ENCODE data around the gene TMA7. TPM values are rescaled to one million over a fixed set of nuclear protein-coding genes. Genes with fewer than 3 reads are reported as not detected.

TMA7 gene
- total and polyA plus RNA-seq, 2 of the 13 experiments (the other 11 are each of a cell fraction or from before 2014, with no cell fraction given): 100 to 486 TPM

DNA sequence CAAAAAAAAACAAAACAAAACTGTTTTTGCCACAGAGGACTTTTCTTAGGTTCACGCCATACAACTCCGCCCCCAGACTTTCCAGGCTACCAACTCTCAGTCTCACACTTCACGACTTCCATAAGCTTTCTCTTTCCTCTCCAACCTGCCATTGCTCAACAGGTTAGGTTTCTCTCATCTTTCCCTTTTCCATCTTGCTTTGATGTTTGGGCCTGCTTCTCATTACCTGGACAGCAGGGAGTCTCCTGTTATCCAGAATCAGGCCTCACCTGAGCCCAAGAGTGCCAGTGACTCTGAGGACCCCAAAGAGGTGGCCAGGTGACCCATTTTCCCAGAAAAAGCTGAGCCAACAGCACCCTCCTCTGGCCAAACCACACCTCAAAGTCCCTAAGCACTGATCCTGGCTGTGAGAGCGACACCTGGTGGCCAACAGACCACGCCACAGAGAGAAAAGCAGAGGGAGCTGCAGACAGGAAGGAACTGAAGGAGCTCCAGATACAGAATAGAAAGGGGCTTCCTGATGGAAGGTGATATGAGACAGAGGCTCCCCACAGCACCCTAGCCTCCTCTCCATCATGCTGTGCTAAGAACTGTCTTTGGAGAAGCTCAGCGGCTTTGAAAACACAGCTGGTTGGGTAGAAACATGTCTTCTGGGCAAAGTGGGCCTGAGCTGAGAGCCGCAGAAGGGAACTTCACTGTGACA lies 4.1 kb upstream of the TMA7 start (continued):
- TF ChIP-seq, protein P1, sequence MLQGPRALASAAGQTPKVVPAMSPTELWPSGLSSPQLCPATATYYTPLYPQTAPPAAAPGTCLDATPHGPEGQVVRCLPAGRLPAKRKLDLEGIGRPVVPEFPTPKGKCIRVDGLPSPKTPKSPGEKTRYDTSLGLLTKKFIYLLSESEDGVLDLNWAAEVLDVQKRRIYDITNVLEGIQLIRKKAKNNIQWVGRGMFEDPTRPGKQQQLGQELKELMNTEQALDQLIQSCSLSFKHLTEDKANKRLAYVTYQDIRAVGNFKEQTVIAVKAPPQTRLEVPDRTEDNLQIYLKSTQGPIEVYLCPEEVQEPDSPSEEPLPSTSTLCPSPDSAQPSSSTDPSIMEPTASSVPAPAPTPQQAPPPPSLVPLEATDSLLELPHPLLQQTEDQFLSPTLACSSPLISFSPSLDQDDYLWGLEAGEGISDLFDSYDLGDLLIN (CRISPR knock-in tag; IDR thresholded peaks at IDR 0.05; ENCODE audit: borderline replicate concordance): no peak
- TF ChIP-seq, protein P2, sequence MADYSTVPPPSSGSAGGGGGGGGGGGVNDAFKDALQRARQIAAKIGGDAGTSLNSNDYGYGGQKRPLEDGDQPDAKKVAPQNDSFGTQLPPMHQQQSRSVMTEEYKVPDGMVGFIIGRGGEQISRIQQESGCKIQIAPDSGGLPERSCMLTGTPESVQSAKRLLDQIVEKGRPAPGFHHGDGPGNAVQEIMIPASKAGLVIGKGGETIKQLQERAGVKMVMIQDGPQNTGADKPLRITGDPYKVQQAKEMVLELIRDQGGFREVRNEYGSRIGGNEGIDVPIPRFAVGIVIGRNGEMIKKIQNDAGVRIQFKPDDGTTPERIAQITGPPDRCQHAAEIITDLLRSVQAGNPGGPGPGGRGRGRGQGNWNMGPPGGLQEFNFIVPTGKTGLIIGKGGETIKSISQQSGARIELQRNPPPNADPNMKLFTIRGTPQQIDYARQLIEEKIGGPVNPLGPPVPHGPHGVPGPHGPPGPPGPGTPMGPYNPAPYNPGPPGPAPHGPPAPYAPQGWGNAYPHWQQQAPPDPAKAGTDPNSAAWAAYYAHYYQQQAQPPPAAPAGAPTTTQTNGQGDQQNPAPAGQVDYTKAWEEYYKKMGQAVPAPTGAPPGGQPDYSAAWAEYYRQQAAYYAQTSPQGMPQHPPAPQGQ (CRISPR knock-in tag; IDR thresholded peaks at IDR 0.05; ENCODE audit: borderline replicate concordance): no peak
- TF ChIP-seq ZNF598 (CRISPR knock-in tag; IDR thresholded peaks at IDR 0.05; ENCODE audit: borderline replicate concordance) (peak; percentile 73; the same call in 1 of the 2 replicates), CREBL2 (CRISPR knock-in tag; IDR thresholded peaks at IDR 0.05; ENCODE audit: borderline replicate concordance) (no peak), CBFB (CRISPR knock-in tag; IDR thresholded peaks at IDR 0.05) (0 out of 2 replicates have a peak, but pooled peaks have one; percentile 52), ZNF350 (CRISPR knock-in tag; IDR thresholded peaks at IDR 0.05; ENCODE audit: borderline replicate concordance, low read depth) (peak; percentile 68), ZNF772 (CRISPR knock-in tag; IDR thresholded peaks at IDR 0.05) (no peak), ZFAT (CRISPR knock-in tag; conservative IDR thresholded peaks at IDR 0.05) (no peak), SALL1 (CRISPR knock-in tag; IDR thresholded peaks at IDR 0.05) (peak; percentile 57), MZF1 (CRISPR knock-in tag; IDR thresholded peaks at IDR 0.05; ENCODE audit: borderline replicate concordance) (no peak), ZNF329 (CRISPR knock-in tag; IDR thresholded peaks at IDR 0.05; ENCODE audit: low read depth) (no peak), ZNF367 (CRISPR knock-in tag; IDR thresholded peaks at IDR 0.05; ENCODE audit: borderline replicate concordance) (no peak)
- TF ChIP-seq, protein P3, sequence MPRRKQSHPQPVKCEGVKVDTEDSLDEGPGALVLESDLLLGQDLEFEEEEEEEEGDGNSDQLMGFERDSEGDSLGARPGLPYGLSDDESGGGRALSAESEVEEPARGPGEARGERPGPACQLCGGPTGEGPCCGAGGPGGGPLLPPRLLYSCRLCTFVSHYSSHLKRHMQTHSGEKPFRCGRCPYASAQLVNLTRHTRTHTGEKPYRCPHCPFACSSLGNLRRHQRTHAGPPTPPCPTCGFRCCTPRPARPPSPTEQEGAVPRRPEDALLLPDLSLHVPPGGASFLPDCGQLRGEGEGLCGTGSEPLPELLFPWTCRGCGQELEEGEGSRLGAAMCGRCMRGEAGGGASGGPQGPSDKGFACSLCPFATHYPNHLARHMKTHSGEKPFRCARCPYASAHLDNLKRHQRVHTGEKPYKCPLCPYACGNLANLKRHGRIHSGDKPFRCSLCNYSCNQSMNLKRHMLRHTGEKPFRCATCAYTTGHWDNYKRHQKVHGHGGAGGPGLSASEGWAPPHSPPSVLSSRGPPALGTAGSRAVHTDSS (CRISPR knock-in tag; conservative IDR thresholded peaks at IDR 0.05): no peak
- TF ChIP-seq, protein P4, sequence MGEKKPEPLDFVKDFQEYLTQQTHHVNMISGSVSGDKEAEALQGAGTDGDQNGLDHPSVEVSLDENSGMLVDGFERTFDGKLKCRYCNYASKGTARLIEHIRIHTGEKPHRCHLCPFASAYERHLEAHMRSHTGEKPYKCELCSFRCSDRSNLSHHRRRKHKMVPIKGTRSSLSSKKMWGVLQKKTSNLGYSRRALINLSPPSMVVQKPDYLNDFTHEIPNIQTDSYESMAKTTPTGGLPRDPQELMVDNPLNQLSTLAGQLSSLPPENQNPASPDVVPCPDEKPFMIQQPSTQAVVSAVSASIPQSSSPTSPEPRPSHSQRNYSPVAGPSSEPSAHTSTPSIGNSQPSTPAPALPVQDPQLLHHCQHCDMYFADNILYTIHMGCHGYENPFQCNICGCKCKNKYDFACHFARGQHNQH (CRISPR knock-in tag; IDR thresholded peaks at IDR 0.05): peak; percentile 82; the same call in 1 of the 2 replicates
- TF ChIP-seq, protein P5, sequence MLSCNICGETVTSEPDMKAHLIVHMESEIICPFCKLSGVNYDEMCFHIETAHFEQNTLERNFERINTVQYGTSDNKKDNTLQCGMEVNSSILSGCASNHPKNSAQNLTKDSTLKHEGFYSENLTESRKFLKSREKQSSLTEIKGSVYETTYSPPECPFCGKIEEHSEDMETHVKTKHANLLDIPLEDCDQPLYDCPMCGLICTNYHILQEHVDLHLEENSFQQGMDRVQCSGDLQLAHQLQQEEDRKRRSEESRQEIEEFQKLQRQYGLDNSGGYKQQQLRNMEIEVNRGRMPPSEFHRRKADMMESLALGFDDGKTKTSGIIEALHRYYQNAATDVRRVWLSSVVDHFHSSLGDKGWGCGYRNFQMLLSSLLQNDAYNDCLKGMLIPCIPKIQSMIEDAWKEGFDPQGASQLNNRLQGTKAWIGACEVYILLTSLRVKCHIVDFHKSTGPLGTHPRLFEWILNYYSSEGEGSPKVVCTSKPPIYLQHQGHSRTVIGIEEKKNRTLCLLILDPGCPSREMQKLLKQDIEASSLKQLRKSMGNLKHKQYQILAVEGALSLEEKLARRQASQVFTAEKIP (CRISPR knock-in tag; IDR thresholded peaks at IDR 0.05; ENCODE audit: borderline replicate concordance): no peak
- TF ChIP-seq, protein P6, sequence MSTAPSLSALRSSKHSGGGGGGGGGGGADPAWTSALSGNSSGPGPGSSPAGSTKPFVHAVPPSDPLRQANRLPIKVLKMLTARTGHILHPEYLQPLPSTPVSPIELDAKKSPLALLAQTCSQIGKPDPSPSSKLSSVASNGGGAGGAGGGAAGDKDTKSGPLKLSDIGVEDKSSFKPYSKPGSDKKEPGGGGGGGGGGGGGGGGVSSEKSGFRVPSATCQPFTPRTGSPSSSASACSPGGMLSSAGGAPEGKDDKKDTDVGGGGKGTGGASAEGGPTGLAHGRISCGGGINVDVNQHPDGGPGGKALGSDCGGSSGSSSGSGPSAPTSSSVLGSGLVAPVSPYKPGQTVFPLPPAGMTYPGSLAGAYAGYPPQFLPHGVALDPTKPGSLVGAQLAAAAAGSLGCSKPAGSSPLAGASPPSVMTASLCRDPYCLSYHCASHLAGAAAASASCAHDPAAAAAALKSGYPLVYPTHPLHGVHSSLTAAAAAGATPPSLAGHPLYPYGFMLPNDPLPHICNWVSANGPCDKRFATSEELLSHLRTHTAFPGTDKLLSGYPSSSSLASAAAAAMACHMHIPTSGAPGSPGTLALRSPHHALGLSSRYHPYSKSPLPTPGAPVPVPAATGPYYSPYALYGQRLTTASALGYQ (CRISPR knock-in tag; IDR thresholded peaks at IDR 0.05): 0 out of 2 replicates have a peak, but pooled peaks have one; percentile 33
